OCI-LY3 (cell line): ENCODE results near the gene MET.

ENCODE experiments used
- H2AFZ ChIP-seq: fragments of 200-600, 300-600 bp; shearing (Covaris generic); 2 replicates; pipeline ENCODE4 v1.6.0; 2014; ENCODE audit warnings: antibody characterized with exemption, low read depth, low read length
- H3K27ac ChIP-seq: fragments of 200-600, 300-600 bp; sonication (generic); 2 replicates; pipeline ENCODE4 v1.5.1; 2014; ENCODE audit warnings: mild to moderate bottlenecking, low read length, moderate library complexity, mixed read lengths
- H3K27me3 ChIP-seq: fragments of 200-600, 300-600 bp; sonication (generic); 2 replicates; pipeline ENCODE4 v1.6.1; 2014; ENCODE audit warnings: low read depth, low read length, mixed read lengths
- H3K36me3 ChIP-seq: fragments of 200-600, 300-600 bp; sonication (generic); replicated peaks from 2 replicates; pipeline ENCODE3; 2014; ENCODE audit warnings: low read depth, low read length, mixed read lengths
- H3K4me1 ChIP-seq: fragments of 300-600, 200-600 bp; sonication (generic); 2 replicates; pipeline ENCODE4 v1.6.1; 2014; ENCODE audit warnings: low read length, mixed read lengths
- H3K4me2 ChIP-seq: fragments of 200-600, 300-600 bp; sonication (generic); 2 replicates; pipeline ENCODE4 v1.6.1; 2014; ENCODE audit warnings: low read length, mixed read lengths
- H3K4me3 ChIP-seq: fragments of 300-600, 200-600 bp; sonication (generic); 2 replicates; pipeline ENCODE4 v1.5.1; 2014; ENCODE audit warnings: antibody characterized with exemption, mild to moderate bottlenecking, low read length, moderate library complexity
- H3K79me2 ChIP-seq: fragments of 300-600, 200-600 bp; shearing (Covaris generic); 2 replicates; pipeline ENCODE4 v1.6.1; 2014; ENCODE audit warnings: mild to moderate bottlenecking, low read length, mixed read lengths
- H3K9ac ChIP-seq: fragments of 300-600, 200-600 bp; shearing (Covaris generic); 2 replicates; pipeline ENCODE4 v1.6.0; 2014; ENCODE audit warnings: mild to moderate bottlenecking, low read length, moderate library complexity
- H3K9me3 ChIP-seq: fragments of 200-600, 300-600 bp; shearing (Covaris generic); 2 replicates; pipeline ENCODE4 v1.6.1; 2014; ENCODE audit warnings: low read length, mixed read lengths; ENCODE audit not compliant: insufficient read depth
- H4K20me1 ChIP-seq: fragments of 200-600, 300-600 bp; sonication (generic); 2 replicates; pipeline ENCODE4 v1.6.1; 2016; ENCODE audit warnings: low read length, mixed read lengths; ENCODE audit not compliant: insufficient read depth
- EZH2phosphoT487 ChIP-seq: fragments of 200-600 bp; shearing (Covaris generic); IDR thresholded peaks from 2 replicates; pipeline ENCODE4 v1.6.1; 2018; ENCODE audit warnings: antibody characterized with exemption, mixed run types, low read depth
- TF ChIP-seq, protein P1 (sequence below): fragments of 200-600, 300-600 bp; sonication (generic); IDR thresholded peaks from 2 replicates; pipeline ENCODE4 v1.5.1; 2014; ENCODE audit warnings: antibody characterized with exemption, low read length, low read depth

MET gene

DNA sequence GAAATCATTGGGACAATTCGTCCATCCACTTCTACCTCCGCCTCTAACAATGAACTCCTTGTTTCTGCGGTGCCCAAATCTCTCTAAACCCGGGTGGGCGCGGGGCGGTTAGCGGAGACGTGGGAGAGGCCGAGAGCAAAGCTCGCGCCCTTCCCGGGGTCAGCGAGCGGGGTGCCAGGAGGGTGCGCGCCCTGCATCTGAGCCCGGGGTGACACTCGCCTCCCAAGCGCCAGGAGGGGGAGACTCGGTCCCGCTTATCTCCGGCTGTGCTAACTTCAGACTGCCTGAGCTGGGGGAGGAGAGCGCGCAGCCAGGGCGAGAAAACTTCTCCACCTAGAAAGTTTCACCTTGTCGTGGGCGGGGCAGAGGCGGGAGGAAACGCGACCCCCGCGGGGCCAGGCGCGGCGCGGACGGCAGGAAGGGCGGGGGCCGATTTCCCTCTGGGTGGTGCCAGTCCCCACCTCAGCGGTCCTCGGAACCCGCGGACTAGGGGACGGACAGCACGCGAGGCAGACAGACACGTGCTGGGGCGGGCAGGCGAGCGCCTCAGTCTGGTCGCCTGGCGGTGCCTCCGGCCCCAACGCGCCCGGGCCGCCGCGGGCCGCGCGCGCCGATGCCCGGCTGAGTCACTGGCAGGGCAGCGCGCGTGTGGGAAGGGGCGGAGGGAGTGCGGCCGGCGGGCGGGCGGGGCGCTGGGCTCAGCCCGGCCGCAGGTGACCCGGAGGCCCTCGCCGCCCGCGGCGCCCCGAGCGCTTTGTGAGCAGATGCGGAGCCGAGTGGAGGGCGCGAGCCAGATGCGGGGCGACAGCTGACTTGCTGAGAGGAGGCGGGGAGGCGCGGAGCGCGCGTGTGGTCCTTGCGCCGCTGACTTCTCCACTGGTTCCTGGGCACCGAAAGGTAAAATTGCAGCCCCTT is at the start of gene MET:
MET (plus strand) TSS at position 516 of the 915 bp plus-strand sequence. CDS start 26,889 bp downstream, outside the sequence.
- H3K79me2 ChIP-seq, result peaks cover 60% of the 10 kb centered on the region
- peak within 1 kb of the TSS; percentile 51 for H3K27ac ChIP-seq
- H3K9me3 ChIP-seq, result peaks cover 5% of the 10 kb centered on the region; the same call in 1 of the 2 replicates
- H3K9ac ChIP-seq, result peak within 1 kb of the TSS; percentile 91
- peak within 1 kb of the TSS; percentile 92 for H3K4me2 ChIP-seq
- peaks cover 29% of the 10 kb centered on the region for H3K4me1 ChIP-seq
- peak within 1 kb of the TSS; percentile 71 for H2AFZ ChIP-seq
- no peaks in the 10 kb centered on the region for H3K27me3 ChIP-seq
- peak within 1 kb of the TSS; percentile 87 for H3K4me3 ChIP-seq
- H4K20me1 ChIP-seq, result no peaks in the 10 kb centered on the region
- peaks cover 7% of the 10 kb centered on the region for H3K36me3 ChIP-seq
- TF ChIP-seq, protein P1, sequence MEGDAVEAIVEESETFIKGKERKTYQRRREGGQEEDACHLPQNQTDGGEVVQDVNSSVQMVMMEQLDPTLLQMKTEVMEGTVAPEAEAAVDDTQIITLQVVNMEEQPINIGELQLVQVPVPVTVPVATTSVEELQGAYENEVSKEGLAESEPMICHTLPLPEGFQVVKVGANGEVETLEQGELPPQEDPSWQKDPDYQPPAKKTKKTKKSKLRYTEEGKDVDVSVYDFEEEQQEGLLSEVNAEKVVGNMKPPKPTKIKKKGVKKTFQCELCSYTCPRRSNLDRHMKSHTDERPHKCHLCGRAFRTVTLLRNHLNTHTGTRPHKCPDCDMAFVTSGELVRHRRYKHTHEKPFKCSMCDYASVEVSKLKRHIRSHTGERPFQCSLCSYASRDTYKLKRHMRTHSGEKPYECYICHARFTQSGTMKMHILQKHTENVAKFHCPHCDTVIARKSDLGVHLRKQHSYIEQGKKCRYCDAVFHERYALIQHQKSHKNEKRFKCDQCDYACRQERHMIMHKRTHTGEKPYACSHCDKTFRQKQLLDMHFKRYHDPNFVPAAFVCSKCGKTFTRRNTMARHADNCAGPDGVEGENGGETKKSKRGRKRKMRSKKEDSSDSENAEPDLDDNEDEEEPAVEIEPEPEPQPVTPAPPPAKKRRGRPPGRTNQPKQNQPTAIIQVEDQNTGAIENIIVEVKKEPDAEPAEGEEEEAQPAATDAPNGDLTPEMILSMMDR, result peak; percentile 84
- no peak for TF ChIP-seq EZH2phosphoT487

DNA sequence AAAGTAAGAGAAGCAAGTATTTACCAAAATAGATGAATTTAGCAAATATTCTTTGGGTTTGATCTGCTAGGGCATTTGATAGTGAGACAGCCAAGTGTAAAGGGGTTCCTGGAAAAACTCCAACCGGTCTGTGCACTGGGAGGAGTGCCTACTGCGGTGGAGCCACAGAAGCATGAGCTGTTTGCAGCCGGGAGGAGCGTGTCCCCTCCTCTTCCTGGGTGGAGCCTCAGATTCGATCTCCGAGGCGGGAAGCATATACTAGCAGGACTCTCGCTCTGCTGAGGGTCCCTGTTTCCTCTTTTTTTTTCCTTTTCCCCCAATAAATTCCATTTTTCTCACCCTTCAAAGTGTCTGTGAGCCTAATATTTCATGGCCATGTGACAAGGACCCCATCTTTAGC is 45.1 kb upstream of the MET start:
- no peaks in the 10 kb centered on the region for H3K9me3 ChIP-seq
- no peaks in the 10 kb centered on the region for H3K36me3 ChIP-seq
- no peak overlapping the region for H3K27ac ChIP-seq
- TF ChIP-seq, protein P1, result no peak
- TF ChIP-seq EZH2phosphoT487, result no peak
- H3K27me3 ChIP-seq, result no peaks in the 10 kb centered on the region
- no peak overlapping the region for H2AFZ ChIP-seq
- H3K4me3 ChIP-seq, result no peak overlapping the region
- H3K4me1 ChIP-seq, result peaks cover 75% of the 10 kb centered on the region
- peaks cover 2% of the 10 kb centered on the region; the same call in 1 of the 2 replicates for H3K79me2 ChIP-seq
- H3K4me2 ChIP-seq, result no peak overlapping the region
- no peaks in the 10 kb centered on the region for H4K20me1 ChIP-seq
- H3K9ac ChIP-seq, result no peak overlapping the region

DNA sequence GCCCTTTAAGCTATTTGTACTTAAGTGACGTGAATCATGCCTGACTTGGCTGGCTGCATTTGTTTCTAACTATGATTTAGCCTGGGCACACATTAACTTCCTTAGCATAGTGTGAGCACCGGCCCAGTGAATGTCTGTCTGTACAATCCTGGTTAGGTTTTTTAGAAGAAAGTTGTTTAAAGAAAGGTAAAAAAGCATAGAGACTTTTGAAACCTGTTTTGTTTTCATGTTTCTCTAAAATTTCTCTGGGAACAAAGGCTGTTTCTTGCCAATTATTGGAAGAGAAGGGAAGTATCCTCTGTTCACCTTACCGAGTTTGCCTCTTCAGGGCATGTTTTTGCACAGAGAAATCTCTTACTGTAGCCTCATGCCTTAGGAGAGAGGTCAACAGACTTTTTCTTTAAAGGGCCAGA is 42.9 kb upstream of the MET start:
- Histone ChIP-seq H3K4me1 (peaks cover 81% of the 10 kb centered on the region), H3K36me3 (no peaks in the 10 kb centered on the region), H3K4me2 (peak overlapping the region; percentile 74), H3K27ac (peak overlapping the region; percentile 99), H3K27me3 (no peaks in the 10 kb centered on the region), H3K4me3 (peak overlapping the region; percentile 34), H3K9me3 (no peaks in the 10 kb centered on the region), H3K79me2 (peaks cover 5% of the 10 kb centered on the region; the same call in 1 of the 2 replicates), H4K20me1 (no peaks in the 10 kb centered on the region), H3K9ac (peak overlapping the region; percentile 80), H2AFZ (peak overlapping the region; percentile 51; the same call in 1 of the 2 replicates)
- no peak for TF ChIP-seq EZH2phosphoT487
- TF ChIP-seq, protein P1, result no peak

DNA sequence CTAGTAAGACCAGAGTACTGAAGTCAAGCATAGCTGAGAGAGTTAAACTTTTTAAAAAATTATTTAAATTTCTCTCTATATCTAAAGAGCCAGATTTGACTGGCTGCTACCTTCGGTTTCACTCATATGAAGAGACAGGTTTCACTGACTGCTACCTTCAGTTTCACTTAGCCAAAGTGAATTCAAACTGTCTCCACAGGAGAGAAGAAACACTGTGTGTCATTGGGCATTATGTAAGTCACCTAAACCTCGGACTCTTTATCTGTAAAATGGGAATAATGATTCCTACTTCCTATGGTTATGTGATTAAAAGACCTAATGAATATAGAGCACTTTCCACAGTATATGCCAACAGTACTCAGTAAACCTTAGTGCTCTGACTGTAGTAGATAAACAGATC is 41.6 kb upstream of the MET start:
- H3K79me2 ChIP-seq, result peaks cover 5% of the 10 kb centered on the region; the same call in 1 of the 2 replicates
- peak overlapping the region; percentile 99 for H3K27ac ChIP-seq
- no peaks in the 10 kb centered on the region for H4K20me1 ChIP-seq
- peak overlapping the region; percentile 96 for H3K4me2 ChIP-seq
- H3K4me1 ChIP-seq, result peaks cover 91% of the 10 kb centered on the region
- no peaks in the 10 kb centered on the region for H3K27me3 ChIP-seq
- H3K36me3 ChIP-seq, result no peaks in the 10 kb centered on the region
- H3K9ac ChIP-seq, result peak overlapping the region; percentile 95
- peak overlapping the region; percentile 76 for H3K4me3 ChIP-seq
- TF ChIP-seq EZH2phosphoT487, result no peak
- TF ChIP-seq, protein P1, result no peak
- no peaks in the 10 kb centered on the region for H3K9me3 ChIP-seq
- no peak overlapping the region for H2AFZ ChIP-seq
